HCT116 (cell line): ENCODE measurements around the gene MYH15. TPM values are rescaled to one million over a fixed set of nuclear protein-coding genes. Genes with fewer than 3 reads are reported as not detected.

Experiments
- ATAC-seq: fragments of 200-7000 bp; cut with Tn5 transposase; 2 replicates; pipeline ENCODE4 v1.9.1; 2020; ENCODE audit warnings: mild to moderate bottlenecking, moderate library complexity
- BruUV-seq: library from RNA; stranded (reverse); fragments of 400-500 nt; replicated peaks from 2 replicates; lab custom pipeline; 2021; lab: Mats Ljungman, UMichigan
- CTCF ChIA-PET: fragments of 300-600 bp; sonication (Branson Sonifier 250); formaldehyde crosslinking; loops from one replicate; lab custom pipeline; 2021; ENCODE audit warnings: antibody characterized with exemption; lab: Charles Lee
- POLR2A ChIA-PET: fragments of 300-600, 350-600 bp; sonication (Branson Sonifier 250); formaldehyde crosslinking; loops from one replicate; lab custom pipeline; 2021; ENCODE audit warnings: antibody characterized with exemption; lab: Charles Lee
- RAD21 ChIA-PET, 2 experiments: fragments of 300-600 bp; sonication (Branson Sonifier 250); formaldehyde crosslinking; loops; one replicate each; lab custom pipeline; 2023; ENCODE audit warnings: low total read pairs in 2 of 2; ENCODE audit not compliant: uncharacterized antibody in 2 of 2, unreplicated experiment in 2 of 2, low non-redundant PET in 1 of 2; lab: Charles Lee
- DNase-seq: peaks from one replicate; pipeline ENCODE4 v3.0.0-alpha.2; 2010; ENCODE audit warnings: low read depth, low spot score
- H2AFZ ChIP-seq: fragments of 200-600 bp; shearing (Covaris generic), sonication (generic); 2 replicates; pipeline ENCODE4 v1.6.1; 2017; ENCODE audit warnings: low read depth, mixed run types, mixed read lengths, antibody characterized with exemption, low read length; ENCODE audit not compliant: poor library complexity, severe bottlenecking
- H3K27ac ChIP-seq: 2 replicates; pipeline ENCODE4 v1.5.1; 2012; ENCODE audit warnings: low read depth, low read length
- H3K27me3 ChIP-seq: fragments of 200-600 bp; sonication (generic); 2 replicates; pipeline ENCODE4 v1.6.1; 2016; ENCODE audit warnings: mixed run types, low read length, mixed read lengths; ENCODE audit not compliant: insufficient read depth
- H3K36me3 ChIP-seq, 2 experiments: fragments of 200-500 bp in 1 of 2; fragments of 200-600 bp in 1 of 2; sonication (Bioruptor generic) in 1 of 2; sonication (generic) in 1 of 2; 2 replicates each; pipeline versions ENCODE4 v1.5.1 to v1.6.1; 2014 to 2016; ENCODE audit warnings: low read length in 2 of 2, inconsistent platforms in 1 of 2, mixed read lengths in 1 of 2, mixed run types in 1 of 2; ENCODE audit not compliant: insufficient read depth in 2 of 2, control insufficient read depth in 1 of 2
- H3K4me1 ChIP-seq, 2 experiments: fragments of 200-600 bp in 1 of 2; sonication (generic) in 1 of 2; 2 replicates each; pipeline versions ENCODE4 v1.5.1 to v1.6.1; 2012 to 2017; ENCODE audit warnings: low read length in 2 of 2, inconsistent platforms in 1 of 2, mild to moderate bottlenecking in 1 of 2, mixed read lengths in 1 of 2, mixed run types in 1 of 2, moderate library complexity in 1 of 2; ENCODE audit not compliant: insufficient read depth in 2 of 2, control insufficient read depth in 1 of 2
- H3K4me2 ChIP-seq: fragments of 200-600 bp; sonication (generic); 2 replicates; pipeline ENCODE4 v1.6.1; 2017; ENCODE audit warnings: mixed run types, low read length, mixed read lengths
- H3K4me3 ChIP-seq, 2 experiments: fragments of 200-600 bp in 1 of 2; sonication (generic) in 1 of 2; replicated peaks in 1 of 2; 2 replicates each; pipeline ENCODE4 v1.5.1; 2011 to 2016; ENCODE audit warnings: low read length in 2 of 2, control low read depth in 1 of 2, low read depth in 1 of 2, mild to moderate bottlenecking in 1 of 2, mixed read lengths in 1 of 2, mixed run types in 1 of 2
- H3K79me2 ChIP-seq: fragments of 200-600 bp; sonication (generic); 2 replicates; pipeline ENCODE4 v1.6.1; 2017; ENCODE audit warnings: mild to moderate bottlenecking, mixed run types, low read length, moderate library complexity, mixed read lengths; ENCODE audit not compliant: insufficient read depth
- H3K9ac ChIP-seq: fragments of 200-600 bp; sonication (generic); 2 replicates; pipeline ENCODE4 v1.6.1; 2016; ENCODE audit warnings: low read length, mixed read lengths
- H3K9me2 ChIP-seq: fragments of 200-600 bp; sonication (generic), shearing (Covaris generic); 2 replicates; pipeline ENCODE4 v1.6.1; 2017; ENCODE audit warnings: mixed run types, mild to moderate bottlenecking, moderate library complexity; ENCODE audit not compliant: insufficient read depth
- H3K9me3 ChIP-seq, 2 experiments: fragments of 200-500 bp in 1 of 2; fragments of 200-600 bp in 1 of 2; sonication (Bioruptor generic) in 1 of 2; sonication (generic) in 1 of 2; 2 replicates each; pipeline ENCODE4 v1.6.1; 2014 to 2017; ENCODE audit warnings: low read length in 2 of 2, mixed read lengths in 2 of 2, inconsistent platforms in 1 of 2, low read depth in 1 of 2, mild to moderate bottlenecking in 1 of 2, mixed run types in 1 of 2, moderate library complexity in 1 of 2; ENCODE audit not compliant: control insufficient read depth in 1 of 2, insufficient read depth in 1 of 2
- H4K20me1 ChIP-seq: fragments of 200-600 bp; sonication (generic), shearing (Covaris generic); 2 replicates; pipeline ENCODE4 v1.6.1; 2017; ENCODE audit warnings: mixed run types, mild to moderate bottlenecking, moderate library complexity; ENCODE audit not compliant: insufficient read depth
- CBX3 ChIP-seq: IDR thresholded peaks from 2 replicates; pipeline ENCODE4 v1.6.1; 2012; ENCODE audit warnings: low read depth
- EZH2 ChIP-seq: fragments of 200-600 bp; sonication (generic); IDR thresholded peaks from 2 replicates; pipeline ENCODE4 v1.6.1; 2017; ENCODE audit warnings: antibody characterized with exemption, mixed run types
- FOSL1 ChIP-seq: IDR thresholded peaks from 2 replicates; pipeline ENCODE4 v1.6.1; 2012; ENCODE audit warnings: low read depth
- POLR2A ChIP-seq: IDR thresholded peaks from 2 replicates; pipeline ENCODE4 v1.7.0; 2011; ENCODE audit warnings: borderline replicate concordance; ENCODE audit not compliant: insufficient read depth, insufficient read length; ENCODE audit errors: extremely low read depth
- RAD21 ChIP-seq: IDR thresholded peaks from 2 replicates; pipeline ENCODE4 v1.6.1; 2012; ENCODE audit warnings: low read depth, mild to moderate bottlenecking
- TCF7L2 ChIP-seq: IDR thresholded peaks from 2 replicates; pipeline ENCODE4 v1.7.0; 2011; ENCODE audit warnings: borderline replicate concordance, inconsistent platforms; ENCODE audit not compliant: insufficient read depth, insufficient read length; ENCODE audit errors: extremely low read depth
- ZNF274 ChIP-seq: fragments of 200-500 bp; sonication (Bioruptor generic); IDR thresholded peaks from 2 replicates; pipeline ENCODE4 v1.6.1; 2014; ENCODE audit warnings: mild to moderate bottlenecking, low read depth, low read length, inconsistent platforms
- intact Hi-C: fragments of 100-400 bp; cut with micrococcal nuclease; formaldehyde crosslinking; loops from 2 replicates; pipeline ENCODE4 v1.10.0; 2022
- total RNA-seq: library from RNA; stranded (reverse); gene quantifications from one replicate; pipeline ENCODE4 v1.2.1, GENCODE V29; 2021; ENCODE audit not compliant: unreplicated experiment
- TF ChIP-seq, protein P1 (sequence below): IDR thresholded peaks from 2 replicates; pipeline ENCODE4 v1.6.1; 2012
- TF ChIP-seq, protein P2 (sequence below): IDR thresholded peaks from 2 replicates; pipeline ENCODE4 v1.6.1; 2011; ENCODE audit warnings: mild to moderate bottlenecking, low read length, moderate library complexity; ENCODE audit not compliant: insufficient replicate concordance; ENCODE audit errors: extremely low read depth

MYH15 gene
- total RNA-seq, 1 experiment from 2014 or later = 11.2 TPM

DNA sequence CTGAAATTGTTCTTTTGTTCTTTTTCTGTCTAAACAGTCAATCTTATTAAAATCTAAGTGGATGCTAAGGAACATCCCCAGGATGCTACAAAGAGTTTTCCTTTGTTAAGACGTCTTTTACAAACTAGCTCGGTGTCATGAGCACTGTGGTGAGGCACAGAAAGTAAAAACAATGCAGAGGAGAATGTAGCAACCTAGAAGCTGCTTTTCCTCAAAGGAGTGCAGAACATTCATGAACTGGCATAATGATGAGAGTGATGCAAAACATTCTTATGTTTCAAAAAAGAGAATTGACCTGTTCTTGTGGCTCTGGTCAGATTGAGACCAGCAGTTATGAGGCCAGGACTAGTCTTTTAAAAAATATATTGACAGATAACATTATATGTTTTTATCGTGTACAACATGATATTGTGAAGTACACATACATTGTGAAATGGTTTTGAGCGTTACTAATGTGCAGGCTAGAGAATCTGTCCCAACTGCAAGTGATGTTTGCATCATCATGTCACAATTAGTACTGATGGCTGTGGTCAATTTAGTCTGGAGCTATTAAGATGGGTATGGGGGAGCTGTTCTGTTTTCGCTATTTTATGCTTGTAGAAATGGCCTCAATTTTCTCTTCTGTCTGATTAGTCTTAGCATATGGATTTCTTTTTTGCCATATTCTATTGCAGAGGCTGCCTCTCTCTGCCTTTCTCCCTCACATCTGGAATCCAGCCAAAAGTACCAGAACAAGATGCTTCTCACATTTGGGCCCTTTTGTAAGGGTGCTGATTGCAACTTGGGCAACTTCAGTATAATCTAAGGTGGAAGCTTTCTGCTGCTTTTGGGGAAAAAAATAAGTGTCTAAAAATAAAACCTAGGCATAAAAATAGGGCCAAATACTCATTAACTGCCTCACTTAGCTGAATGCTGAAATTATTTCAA, 163.8 kb downstream of the MYH15 start:
- ATAC-seq = no peak
- RAD21 ChIA-PET = no interaction called here
- no TSS peak for BruUV-seq

More for the DNA sequence above, 163.8 kb downstream of the MYH15 start:
- H3K4me2 ChIP-seq = no peak overlapping the region
- TF ChIP-seq, protein P1, sequence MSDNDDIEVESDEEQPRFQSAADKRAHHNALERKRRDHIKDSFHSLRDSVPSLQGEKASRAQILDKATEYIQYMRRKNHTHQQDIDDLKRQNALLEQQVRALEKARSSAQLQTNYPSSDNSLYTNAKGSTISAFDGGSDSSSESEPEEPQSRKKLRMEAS = no peak
- TF ChIP-seq CBX3 (no peak), EZH2 (no peak), FOSL1 (no peak), TCF7L2 (no peak), ZNF274 (no peak), POLR2A (no peak), RAD21 (no peak)
- TF ChIP-seq, protein P2, sequence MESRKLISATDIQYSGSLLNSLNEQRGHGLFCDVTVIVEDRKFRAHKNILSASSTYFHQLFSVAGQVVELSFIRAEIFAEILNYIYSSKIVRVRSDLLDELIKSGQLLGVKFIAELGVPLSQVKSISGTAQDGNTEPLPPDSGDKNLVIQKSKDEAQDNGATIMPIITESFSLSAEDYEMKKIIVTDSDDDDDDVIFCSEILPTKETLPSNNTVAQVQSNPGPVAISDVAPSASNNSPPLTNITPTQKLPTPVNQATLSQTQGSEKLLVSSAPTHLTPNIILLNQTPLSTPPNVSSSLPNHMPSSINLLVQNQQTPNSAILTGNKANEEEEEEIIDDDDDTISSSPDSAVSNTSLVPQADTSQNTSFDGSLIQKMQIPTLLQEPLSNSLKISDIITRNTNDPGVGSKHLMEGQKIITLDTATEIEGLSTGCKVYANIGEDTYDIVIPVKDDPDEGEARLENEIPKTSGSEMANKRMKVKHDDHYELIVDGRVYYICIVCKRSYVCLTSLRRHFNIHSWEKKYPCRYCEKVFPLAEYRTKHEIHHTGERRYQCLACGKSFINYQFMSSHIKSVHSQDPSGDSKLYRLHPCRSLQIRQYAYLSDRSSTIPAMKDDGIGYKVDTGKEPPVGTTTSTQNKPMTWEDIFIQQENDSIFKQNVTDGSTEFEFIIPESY = no peak
- H3K4me3 ChIP-seq = no peak overlapping the region
- no peak overlapping the region for H3K27ac ChIP-seq
- H3K9me3 ChIP-seq = no peaks in the 10 kb centered on the region
- intact Hi-C loops = no loop called here
- POLR2A ChIA-PET = no interaction called here
- H3K4me1 ChIP-seq = no peaks in the 10 kb centered on the region
- H3K9ac ChIP-seq = no peak overlapping the region
- H3K9me2 ChIP-seq = no peaks in the 10 kb centered on the region
- H4K20me1 ChIP-seq = no peaks in the 10 kb centered on the region
- CTCF ChIA-PET = no interaction called here
- no peaks in the 10 kb centered on the region for H3K27me3 ChIP-seq
- no peaks in the 10 kb centered on the region for H3K79me2 ChIP-seq
- DNase-seq = no peak
- no peak overlapping the region for H2AFZ ChIP-seq
- no peaks in the 10 kb centered on the region for H3K36me3 ChIP-seq
